ENCODE results near the gene ZBTB12. TPM values are rescaled to one million over a fixed set of nuclear protein-coding genes. Genes with fewer than 3 reads are reported as not detected.

ZBTB12 gene
- polyA plus RNA-seq, 1 donor (not counting 4 experiments of a cell fraction or from before 2014, with no cell fraction given) = 0.64 TPM

DNA sequence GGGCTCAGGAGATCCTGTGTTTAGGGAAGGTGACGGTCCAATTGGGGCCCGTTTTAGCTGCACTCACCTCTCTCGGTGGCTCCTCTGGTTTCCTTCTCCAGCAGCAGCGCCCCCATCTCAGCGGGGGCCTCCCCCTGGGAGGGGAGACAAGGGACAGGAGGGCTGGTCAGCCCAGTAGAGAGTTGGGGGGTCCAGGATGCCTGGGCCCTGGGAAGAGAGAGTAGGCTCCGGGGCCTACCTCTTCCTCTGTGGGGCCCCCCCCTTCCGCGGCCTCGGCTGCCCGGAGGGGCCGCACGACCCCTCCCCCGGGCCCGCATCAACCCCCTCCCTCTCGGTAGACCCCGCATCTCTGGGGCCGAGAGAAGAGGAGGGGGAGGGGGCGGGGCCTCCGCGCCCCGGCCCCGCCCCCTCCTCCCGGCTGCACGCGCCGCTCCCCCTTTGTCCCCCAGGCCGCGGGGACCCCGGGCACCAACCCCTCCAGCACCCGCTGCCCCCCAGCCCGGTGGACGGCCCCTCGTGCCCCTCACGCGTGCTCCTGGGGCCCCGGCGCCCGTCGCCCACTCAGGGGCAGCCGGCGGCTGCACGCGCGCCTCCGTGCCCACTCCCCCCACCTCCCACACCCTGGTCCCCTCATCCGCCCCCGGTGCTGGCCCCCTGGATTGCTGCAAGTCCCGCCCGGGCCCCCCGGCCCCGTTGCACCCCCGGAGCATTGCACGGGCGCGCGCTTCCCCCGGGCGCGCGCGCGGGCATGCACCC, 4.9 kb downstream of the ZBTB12 start:
- H2AFZ ChIP-seq (ENCODE audit: control insufficient read depth, low read length) = peak overlapping the region; percentile 52
- dilution Hi-C loops (cut with MboI; ENCODE audit: extremely low pct_ligation_motif_present, low sequenced_read_pairs) = no loop called here
- peak overlapping the region; percentile 69 for H3K9ac ChIP-seq (ENCODE audit: control insufficient read depth, extremely low read depth, insufficient read depth, low read length)
- H3K27me3 ChIP-seq (ENCODE audit: control insufficient read depth, extremely low read depth, insufficient read depth, low read length) = no peaks in the 10 kb centered on the region
- H3K79me2 ChIP-seq (ENCODE audit: control insufficient read depth, insufficient read depth, low read length) = no peaks in the 10 kb centered on the region
- FAIRE-seq (no peak), DNase-seq (ENCODE audit: low read depth, low spot score) (no peak)
- H4K20me1 ChIP-seq (ENCODE audit: control insufficient read depth, extremely low read depth, insufficient read depth, low read length) = no peaks in the 10 kb centered on the region
- H3K27ac ChIP-seq (ENCODE audit: control insufficient read depth, insufficient read depth, low read length) = peak overlapping the region; percentile 12
- peaks cover 8 to 12% of the 10 kb centered on the region in 2 experiments for H3K36me3 ChIP-seq (ENCODE audit: control insufficient read depth in 2 of 2, extremely low read depth in 1 of 2, insufficient read depth in 2 of 2, low read length in 2 of 2)
- H3K4me2 ChIP-seq (ENCODE audit: control insufficient read depth, extremely low read depth, insufficient read depth, low read depth, low read length) = peak overlapping the region; percentile 81
- peak overlapping the region; percentile 83 to 88 (median 85) for H3K4me3 ChIP-seq (ENCODE audit: control insufficient read depth in 2 of 3, extremely low read depth in 1 of 3, insufficient read depth in 2 of 3, low read depth in 1 of 3, low read length in 3 of 3)
- TF ChIP-seq EZH2 (IDR thresholded peaks at IDR 0.05; ENCODE audit: low read length) = no peak
- TF ChIP-seq, protein P1, sequence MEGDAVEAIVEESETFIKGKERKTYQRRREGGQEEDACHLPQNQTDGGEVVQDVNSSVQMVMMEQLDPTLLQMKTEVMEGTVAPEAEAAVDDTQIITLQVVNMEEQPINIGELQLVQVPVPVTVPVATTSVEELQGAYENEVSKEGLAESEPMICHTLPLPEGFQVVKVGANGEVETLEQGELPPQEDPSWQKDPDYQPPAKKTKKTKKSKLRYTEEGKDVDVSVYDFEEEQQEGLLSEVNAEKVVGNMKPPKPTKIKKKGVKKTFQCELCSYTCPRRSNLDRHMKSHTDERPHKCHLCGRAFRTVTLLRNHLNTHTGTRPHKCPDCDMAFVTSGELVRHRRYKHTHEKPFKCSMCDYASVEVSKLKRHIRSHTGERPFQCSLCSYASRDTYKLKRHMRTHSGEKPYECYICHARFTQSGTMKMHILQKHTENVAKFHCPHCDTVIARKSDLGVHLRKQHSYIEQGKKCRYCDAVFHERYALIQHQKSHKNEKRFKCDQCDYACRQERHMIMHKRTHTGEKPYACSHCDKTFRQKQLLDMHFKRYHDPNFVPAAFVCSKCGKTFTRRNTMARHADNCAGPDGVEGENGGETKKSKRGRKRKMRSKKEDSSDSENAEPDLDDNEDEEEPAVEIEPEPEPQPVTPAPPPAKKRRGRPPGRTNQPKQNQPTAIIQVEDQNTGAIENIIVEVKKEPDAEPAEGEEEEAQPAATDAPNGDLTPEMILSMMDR (optimal IDR thresholded peaks at IDR 0.05 in 1 of 3, IDR thresholded peaks at IDR 0.05 in 1 of 3, conservative IDR thresholded peaks at IDR 0.05 in 1 of 3; ENCODE audit: extremely low read depth in 1 of 3, insufficient read depth in 2 of 3, low read length in 3 of 3) = no peak
- H3K4me1 ChIP-seq (ENCODE audit: control insufficient read depth, extremely low read depth, insufficient read depth, low read length) = peaks cover 11% of the 10 kb centered on the region
- H3K9me3 ChIP-seq (ENCODE audit: control insufficient read depth, low read depth, low read length) = no peaks in the 10 kb centered on the region
- H3K9me1 ChIP-seq (ENCODE audit: control insufficient read depth, extremely low read depth, insufficient read depth, low read length) = no peaks in the 10 kb centered on the region

DNA sequence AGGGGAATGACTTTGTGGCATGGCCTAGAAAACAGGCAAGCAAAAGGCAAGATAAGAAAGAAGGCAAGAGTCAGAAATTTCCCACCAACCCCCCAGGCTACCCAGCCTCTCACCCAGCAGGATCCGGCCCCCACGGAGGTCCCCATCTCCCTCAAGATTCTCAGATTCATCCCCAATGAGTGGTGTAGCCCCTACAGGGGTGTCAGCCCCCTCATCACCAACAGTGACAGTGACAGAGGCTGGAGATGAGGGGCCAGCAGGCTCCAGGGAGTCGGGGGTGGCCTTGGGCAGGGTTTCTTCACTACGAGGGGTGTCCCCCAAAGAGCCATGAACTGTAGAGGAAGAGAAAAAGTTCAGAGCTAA, 5.4 kb downstream of the ZBTB12 start:
- no peak for DNase-seq (ENCODE audit: low read depth, low spot score)
- H3K4me3 ChIP-seq (ENCODE audit: control insufficient read depth in 2 of 3, extremely low read depth in 1 of 3, insufficient read depth in 2 of 3, low read depth in 1 of 3, low read length in 3 of 3) = peak overlapping the region; percentile 56 to 88 (median 85)
- peaks cover 11% of the 10 kb centered on the region for H3K4me1 ChIP-seq (ENCODE audit: control insufficient read depth, extremely low read depth, insufficient read depth, low read length)
- no peaks in the 10 kb centered on the region for H3K9me3 ChIP-seq (ENCODE audit: control insufficient read depth, low read depth, low read length)
- peaks cover 8 to 12% of the 10 kb centered on the region in 2 experiments for H3K36me3 ChIP-seq (ENCODE audit: control insufficient read depth in 2 of 2, extremely low read depth in 1 of 2, insufficient read depth in 2 of 2, low read length in 2 of 2)
- H4K20me1 ChIP-seq (ENCODE audit: control insufficient read depth, extremely low read depth, insufficient read depth, low read length) = no peaks in the 10 kb centered on the region
- FAIRE-seq = no peak
- dilution Hi-C loops (cut with MboI; ENCODE audit: extremely low pct_ligation_motif_present, low sequenced_read_pairs) = no loop called here
- peak overlapping the region; percentile 52 for H2AFZ ChIP-seq (ENCODE audit: control insufficient read depth, low read length)
- TF ChIP-seq, protein P1 (optimal IDR thresholded peaks at IDR 0.05 in 1 of 3, IDR thresholded peaks at IDR 0.05 in 1 of 3, conservative IDR thresholded peaks at IDR 0.05 in 1 of 3; ENCODE audit: extremely low read depth in 1 of 3, insufficient read depth in 2 of 3, low read length in 3 of 3) = no peak
- TF ChIP-seq EZH2 (IDR thresholded peaks at IDR 0.05; ENCODE audit: low read length) = no peak
- H3K9me1 ChIP-seq (ENCODE audit: control insufficient read depth, extremely low read depth, insufficient read depth, low read length) = no peaks in the 10 kb centered on the region
- H3K4me2 ChIP-seq (ENCODE audit: control insufficient read depth, extremely low read depth, insufficient read depth, low read depth, low read length) = peak overlapping the region; percentile 81
- peak overlapping the region; percentile 12 for H3K27ac ChIP-seq (ENCODE audit: control insufficient read depth, insufficient read depth, low read length)
- no peaks in the 10 kb centered on the region for H3K79me2 ChIP-seq (ENCODE audit: control insufficient read depth, insufficient read depth, low read length)
- H3K27me3 ChIP-seq (ENCODE audit: control insufficient read depth, extremely low read depth, insufficient read depth, low read length) = no peaks in the 10 kb centered on the region
- H3K9ac ChIP-seq (ENCODE audit: control insufficient read depth, extremely low read depth, insufficient read depth, low read length) = peak overlapping the region; percentile 69

All from keratinocyte (primary cell).